Esophagus muscularis mucosa (tissue), 4 donors: Measurements from ENCODE around the gene PBRM1.

Experiments
- EP300 ChIP-seq: sonication (generic); formaldehyde crosslinking; IDR thresholded peaks from one replicate; pipeline ENCODE4 v1.6.1; 2017; ENCODE audit warnings: antibody characterized with exemption
- POLR2A ChIP-seq: fragments of 450-650 bp; IDR thresholded peaks from one replicate; pipeline ENCODE4 v1.6.1; 2017; ENCODE audit warnings: antibody characterized with exemption, moderate library complexity, mild to moderate bottlenecking, low read depth
- TF ChIP-seq, protein P1 (sequence below), 3 experiments: fragments of 200-600 bp in 2 of 3; fragments of 450-650 bp in 1 of 3; sonication (generic) in 2 of 3; IDR thresholded peaks; one replicate each; pipeline ENCODE4 v1.5.1; 2017 to 2019; ENCODE audit warnings: antibody characterized with exemption in 3 of 3, mild to moderate bottlenecking in 2 of 3, moderate library complexity in 1 of 3

DNA sequence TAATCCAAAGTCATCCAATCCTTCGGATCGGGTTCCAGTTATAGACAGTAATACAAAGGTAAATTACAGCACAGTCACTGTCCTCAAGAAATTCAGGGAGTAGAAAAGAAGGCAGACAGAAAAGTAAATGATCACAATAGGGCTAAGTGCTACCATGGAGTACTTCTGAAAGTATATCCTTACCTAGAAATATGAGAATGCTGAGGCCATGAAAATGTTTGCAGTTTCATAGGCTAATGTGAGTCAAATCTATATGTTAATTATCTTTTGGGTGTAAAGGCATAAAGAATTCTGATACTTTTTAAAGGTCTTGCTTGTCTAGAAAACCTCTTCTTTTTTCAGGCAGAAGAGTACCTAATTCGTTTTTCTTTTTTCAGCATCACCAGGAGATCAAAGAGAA, 29.8 kb downstream of the PBRM1 start:
- TF ChIP-seq, protein P1, sequence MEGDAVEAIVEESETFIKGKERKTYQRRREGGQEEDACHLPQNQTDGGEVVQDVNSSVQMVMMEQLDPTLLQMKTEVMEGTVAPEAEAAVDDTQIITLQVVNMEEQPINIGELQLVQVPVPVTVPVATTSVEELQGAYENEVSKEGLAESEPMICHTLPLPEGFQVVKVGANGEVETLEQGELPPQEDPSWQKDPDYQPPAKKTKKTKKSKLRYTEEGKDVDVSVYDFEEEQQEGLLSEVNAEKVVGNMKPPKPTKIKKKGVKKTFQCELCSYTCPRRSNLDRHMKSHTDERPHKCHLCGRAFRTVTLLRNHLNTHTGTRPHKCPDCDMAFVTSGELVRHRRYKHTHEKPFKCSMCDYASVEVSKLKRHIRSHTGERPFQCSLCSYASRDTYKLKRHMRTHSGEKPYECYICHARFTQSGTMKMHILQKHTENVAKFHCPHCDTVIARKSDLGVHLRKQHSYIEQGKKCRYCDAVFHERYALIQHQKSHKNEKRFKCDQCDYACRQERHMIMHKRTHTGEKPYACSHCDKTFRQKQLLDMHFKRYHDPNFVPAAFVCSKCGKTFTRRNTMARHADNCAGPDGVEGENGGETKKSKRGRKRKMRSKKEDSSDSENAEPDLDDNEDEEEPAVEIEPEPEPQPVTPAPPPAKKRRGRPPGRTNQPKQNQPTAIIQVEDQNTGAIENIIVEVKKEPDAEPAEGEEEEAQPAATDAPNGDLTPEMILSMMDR (IDR thresholded peaks at IDR 0.05): no peak
- TF ChIP-seq POLR2A (no peak), EP300 (no peak)
